AG08395 (cell line): ENCODE data around the gene TMEM212.
"Not testable (repeated sequence)": the region's sequence is repeated elsewhere in the genome, so short reads cannot be mapped to it uniquely, and the experiment has no call there.

ENCODE experiments used
- DNase-seq: peaks from one replicate; pipeline ENCODE4 v3.0.0; 2012; ENCODE audit warnings: mixed read lengths, low spot score

TMEM212 gene

DNA sequence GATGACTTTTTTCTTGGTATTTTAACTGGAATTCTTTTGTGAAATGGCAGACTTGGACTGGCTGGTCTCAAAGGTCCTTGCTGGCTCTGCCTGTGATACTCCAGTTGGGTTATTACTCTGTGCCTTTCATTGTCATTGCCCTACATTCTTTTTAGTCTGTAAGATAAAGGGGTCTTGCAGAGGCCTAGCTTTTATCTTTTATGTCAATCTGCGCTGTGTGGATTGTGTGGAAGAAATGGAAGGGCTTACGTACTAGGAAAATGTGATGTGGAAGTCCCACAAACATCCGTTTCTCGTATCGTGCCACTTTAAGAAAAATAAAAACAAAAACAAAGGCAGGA, 8.7 kb upstream of the TMEM212 start:
- no peak for DNase-seq

DNA sequence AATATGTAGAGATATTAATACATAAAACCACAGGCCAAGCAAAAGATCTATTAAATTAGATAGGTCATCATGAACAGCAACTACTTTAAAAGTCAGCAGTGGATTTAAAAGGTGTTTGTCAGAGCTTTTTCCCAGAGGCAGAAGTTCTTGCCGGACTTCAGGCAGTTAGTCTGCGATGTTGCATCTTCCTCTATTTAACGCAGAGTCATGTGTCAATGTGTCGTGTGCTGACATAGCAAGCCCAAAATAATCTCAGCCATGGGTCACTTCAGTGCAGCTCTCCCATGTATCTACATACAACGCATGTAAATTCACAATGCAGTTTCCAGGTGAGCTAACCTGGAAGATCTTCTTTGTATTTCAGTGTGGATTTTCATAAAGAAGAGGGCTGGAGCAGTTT, 8.0 kb upstream of the TMEM212 start:
- DNase-seq: no peak

DNA sequence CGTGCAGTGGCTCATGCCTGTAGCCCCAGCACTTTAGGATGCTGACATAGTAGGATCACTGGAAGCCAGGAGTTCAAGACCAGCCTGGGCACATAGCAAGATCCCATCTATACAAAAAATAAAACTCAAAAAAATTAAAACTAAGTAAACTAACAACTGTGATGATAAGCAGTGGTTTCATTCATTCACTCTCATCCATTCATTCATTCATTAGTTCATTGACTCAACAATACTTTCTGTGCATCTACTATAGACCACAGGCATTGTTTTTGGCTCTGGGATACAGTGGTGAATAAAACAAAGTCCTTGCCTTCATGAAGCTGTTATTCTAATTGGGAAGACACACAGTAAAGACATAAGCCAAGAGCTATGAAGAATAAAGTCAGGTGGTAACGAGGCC, 7.5 kb upstream of the TMEM212 start:
- DNase-seq: no peak

DNA sequence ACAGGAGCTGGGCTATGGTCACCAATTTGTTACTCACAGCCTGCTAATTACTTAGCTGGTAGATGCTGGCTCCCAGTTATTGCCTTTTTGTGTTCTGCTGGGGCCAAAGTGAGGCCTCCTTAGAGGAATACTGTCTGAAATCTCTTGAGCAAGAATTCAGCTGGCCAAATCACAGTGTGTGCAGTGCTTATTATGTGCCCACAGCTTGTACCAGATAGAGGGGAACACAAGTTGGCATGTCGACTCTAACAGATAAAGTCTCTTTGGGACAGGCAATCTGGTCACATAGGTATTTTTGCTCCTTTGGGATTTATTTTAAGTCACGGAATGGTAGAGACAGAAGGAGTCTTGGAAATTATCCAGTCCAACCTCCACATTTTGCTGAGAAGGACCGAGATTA, 6.3 kb upstream of the TMEM212 start:
- no peak for DNase-seq

DNA sequence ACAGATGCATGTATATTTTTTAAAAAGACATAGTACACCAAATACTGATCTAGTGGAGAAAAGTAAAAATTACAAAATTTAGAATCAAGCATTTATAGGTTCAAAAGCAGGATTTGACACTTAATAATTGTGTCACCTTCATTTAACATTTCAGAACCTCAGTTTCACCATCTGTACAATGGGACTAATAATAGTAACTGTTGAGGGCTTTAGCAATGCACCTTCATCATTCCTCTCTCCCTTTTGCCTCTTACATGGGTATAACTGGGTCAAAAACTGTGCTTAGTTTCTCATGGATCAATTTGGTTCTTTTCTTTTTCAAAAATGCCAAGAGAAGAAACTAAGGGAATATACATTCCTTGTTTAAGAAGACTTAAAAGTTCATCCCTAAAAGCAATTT, 5.5 kb upstream of the TMEM212 start:
- no peak for DNase-seq

DNA sequence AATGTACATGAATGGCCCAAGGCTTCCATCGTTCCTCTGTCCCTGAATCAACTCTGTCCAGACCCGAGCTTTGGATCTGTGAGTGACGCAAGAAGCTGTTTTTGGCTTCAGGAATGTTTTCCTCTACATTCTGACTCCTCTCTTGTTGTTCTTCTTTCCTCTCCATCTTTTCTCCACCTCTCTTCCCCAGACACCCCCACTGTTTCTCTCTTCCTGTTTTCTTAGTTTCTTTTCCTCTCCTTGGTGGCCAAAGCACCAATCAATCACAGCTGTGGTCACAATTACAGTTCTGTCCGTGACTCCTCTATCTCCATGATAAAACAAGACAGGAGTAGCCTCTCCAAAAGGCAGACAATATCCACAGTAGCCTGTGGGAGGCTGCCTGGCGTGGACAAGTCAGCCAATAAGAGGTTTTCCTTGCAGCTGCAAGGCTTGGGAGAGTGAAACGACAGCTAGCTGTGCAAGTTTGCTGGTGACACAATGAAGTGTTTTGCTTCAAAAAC, 4.9 kb upstream of the TMEM212 start:
- DNase-seq: peak; percentile 61

DNA sequence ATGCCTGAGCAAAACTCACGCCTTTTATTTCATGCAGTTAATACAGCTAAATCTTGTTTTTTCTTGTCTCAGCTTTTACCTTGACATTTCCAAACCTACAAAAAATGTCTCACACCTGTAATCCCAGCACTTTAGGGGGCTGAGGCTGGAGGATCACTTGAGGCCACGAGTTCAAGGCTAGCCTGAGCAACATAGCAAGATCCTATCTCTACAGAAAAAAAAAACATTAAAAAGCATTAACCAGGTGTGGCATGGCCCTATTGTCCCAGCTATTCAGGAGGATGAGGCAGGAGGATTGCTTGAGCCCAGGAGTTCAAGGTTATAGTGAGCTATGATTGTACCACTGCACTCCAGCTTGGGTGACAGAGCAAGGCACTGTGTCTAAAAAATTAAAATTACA, 3.9 kb upstream of the TMEM212 start:
- DNase-seq: no peak

DNA sequence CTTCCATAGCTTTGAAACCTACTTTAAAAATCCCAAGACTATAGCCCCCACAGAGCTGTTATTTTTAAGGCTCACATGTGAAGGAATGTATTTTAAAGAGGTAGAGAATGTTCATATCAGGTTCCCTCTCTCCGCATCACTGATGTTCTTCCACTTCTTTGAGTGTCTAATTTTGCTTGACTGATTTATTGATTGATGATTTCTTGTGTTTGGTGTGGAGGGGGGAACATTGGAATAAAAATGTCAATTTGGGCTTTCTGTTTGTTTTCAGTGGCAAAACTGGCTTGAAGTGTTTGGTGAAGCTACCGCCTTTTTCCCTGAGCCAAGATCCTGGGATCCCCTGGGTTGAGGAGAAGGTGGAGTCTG, 2.7 kb upstream of the TMEM212 start:
- no peak for DNase-seq

DNA sequence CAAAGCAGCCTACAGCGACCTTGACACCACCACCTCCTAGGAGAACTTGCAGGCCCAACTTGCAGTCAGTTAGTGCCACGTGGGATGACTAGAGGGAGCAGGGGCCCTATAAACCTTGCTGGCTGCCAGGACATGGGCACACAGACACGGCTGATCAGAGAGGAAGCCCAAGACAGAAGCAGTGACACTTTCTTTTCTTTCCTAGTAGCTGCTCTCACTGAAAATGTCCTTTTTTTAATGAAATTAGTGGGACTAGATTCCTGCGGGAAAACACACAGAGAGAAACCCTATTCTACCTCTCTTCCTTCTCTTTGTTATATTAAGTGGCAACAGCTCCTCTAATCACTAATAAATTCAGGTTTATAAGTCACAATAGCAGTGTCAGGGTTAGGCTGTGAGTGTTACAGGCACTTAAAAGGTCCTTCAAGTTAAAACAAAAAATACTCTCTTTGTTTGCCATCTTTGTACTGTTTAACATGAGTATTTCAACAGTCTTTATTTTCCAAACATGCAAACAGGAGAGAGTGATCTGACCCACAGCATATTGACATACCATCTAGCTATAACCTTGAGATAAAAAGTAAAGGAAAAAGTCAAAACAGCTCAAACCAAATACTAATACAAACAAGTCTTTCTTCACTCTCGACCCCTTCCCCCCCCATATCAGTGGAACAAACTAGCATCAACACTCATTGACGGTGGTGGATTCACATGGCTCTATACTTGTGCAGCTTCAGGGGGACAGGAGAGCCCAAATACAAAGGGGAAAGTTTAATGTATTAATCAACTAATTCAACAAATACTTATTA, 2.1 kb upstream of the TMEM212 start:
- no peak for DNase-seq

DNA sequence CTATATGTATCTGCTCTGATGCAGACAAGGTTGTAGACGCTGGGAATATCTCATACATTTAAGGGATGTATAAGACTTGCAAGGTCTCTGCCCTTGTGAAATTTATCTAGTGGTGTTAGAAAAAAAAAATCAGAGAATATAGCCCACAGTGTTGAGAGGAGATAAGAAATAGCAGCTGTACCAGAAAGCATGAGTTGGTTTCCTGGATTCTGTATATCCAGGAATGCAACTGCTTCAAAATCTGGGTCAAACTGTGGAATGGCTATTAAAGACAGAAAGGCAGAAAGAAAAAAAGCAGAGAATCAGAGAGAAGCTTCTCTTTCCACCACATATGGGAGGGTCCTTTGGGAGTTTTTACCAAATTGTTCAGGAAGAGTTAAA, 1.5 kb upstream of the TMEM212 start:
- DNase-seq: peak; percentile 7

DNA sequence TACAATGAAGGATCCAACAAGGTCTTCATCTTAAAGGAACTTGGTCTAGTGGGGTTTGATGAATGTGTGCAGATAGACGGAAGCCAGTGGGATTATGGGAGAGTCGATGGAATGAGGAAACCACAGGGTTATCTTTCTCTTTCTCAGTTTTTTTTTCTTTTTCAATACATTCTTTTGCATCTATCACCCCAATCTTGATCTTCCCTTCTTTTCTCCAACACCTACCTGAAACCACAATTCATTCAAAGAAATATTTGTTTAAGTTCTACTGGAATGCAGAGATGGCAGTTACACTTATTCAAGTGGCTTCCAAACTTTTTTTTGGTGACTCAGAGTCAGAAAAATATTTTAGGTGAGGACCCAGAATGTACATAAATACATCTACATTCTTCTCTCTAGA, 1.7 kb downstream of the TMEM212 start:
- no peak for DNase-seq

DNA sequence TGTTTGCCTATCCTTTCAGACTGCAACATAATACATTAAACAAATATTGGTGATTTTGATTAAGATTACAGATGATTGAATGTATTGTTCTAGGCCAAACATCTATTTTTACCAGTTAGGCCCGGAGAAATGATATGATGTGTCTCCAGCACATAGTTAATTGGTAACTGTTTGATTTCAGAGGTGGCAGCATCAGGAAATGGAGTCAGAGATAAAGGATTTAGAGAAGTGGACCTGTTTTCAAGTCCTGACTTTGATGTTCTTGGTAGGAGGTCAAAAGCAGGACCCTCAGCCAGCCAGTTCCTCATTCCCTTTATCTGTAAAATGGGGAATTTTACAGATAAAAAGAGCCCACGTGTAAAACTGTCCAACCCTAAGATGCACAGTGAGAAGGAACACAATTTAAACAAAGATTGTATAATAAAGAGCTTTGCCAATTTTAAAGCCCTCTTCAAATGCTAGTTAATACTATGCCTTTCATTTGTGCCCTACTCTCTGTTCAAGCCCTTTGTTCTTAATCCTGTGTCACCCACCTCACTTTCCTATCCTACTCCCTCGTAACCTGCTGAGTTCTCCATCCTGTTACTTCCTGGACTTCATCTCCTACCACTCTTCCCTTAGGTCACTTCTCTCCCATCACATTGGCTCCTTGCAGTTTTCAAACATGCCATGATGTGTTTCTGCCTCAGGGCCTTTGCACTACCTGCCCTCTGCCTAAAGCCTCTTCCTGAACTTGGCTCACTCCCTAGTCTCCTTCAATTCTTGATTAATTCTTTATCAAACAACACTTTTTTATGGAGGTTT, 2.5 kb downstream of the TMEM212 start:
- no peak for DNase-seq

DNA sequence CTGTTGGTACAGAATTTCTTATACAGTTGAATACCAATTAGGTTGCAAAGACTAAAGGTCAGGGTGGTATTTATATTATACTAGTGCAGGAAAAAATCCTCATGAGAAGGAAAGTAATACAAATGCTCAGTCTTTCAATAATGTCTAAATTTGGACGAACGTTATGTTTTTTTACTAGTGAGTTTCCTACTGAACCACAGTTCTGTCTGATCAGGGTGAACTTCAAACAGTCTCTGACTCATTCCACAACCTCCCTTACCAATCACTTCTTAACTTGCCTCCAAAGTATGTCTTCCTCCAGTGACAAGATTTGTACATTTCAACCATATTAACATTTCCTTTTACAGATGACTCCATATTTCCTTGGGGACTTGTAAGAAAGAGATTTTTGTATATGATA, 3.4 kb downstream of the TMEM212 start:
- DNase-seq: peak; percentile 22

DNA sequence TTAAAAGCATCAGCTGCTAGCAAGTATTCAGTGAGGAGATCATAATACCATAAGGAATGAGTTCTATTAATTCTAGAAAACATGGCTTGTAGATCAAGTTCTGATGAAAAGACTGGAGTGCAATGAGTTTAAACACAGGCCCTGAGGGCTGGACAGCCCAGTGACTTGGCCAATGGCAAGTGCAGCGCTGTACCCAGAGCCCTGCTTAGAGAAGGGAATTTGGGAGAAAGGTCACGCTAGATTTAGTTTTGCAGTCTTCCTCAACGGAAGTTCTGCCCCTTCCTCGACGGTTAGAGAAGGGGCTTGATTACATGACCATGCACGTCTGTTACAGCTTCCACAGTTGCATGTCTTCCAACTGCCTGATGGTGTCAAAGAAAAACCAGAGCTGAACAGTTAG, 4.0 kb downstream of the TMEM212 start:
- no peak for DNase-seq

DNA sequence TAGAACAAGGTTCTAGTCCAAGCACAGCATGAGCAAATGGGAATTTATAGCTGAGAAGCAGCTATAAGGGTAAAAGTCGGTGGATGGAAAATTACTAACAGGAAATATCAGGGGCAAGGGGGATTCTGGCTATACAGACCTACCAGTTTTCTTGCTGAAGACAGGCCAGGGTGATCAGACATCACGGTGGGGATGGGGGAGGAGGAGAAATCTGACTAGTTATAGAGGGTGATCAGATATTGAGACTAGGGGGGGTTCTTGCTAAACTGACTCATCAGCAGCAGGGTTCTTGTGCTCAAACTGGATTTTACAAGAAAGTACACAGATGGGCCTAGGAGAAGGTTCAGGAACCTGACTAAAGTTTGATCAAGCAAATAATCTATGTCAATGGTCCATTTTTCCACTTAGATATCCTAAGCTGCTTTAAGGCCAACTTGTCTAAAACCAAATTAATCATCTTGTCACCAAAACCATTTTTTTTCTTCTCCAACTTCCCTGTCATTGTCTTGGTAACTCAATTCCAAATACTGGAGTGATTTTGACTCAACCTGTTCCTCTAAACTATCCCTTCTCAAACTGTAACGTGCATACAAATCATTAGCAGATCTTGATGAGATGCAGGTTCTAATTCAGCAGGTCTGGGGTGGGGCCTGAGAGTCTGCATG, 4.6 kb downstream of the TMEM212 start:
- no peak for DNase-seq

DNA sequence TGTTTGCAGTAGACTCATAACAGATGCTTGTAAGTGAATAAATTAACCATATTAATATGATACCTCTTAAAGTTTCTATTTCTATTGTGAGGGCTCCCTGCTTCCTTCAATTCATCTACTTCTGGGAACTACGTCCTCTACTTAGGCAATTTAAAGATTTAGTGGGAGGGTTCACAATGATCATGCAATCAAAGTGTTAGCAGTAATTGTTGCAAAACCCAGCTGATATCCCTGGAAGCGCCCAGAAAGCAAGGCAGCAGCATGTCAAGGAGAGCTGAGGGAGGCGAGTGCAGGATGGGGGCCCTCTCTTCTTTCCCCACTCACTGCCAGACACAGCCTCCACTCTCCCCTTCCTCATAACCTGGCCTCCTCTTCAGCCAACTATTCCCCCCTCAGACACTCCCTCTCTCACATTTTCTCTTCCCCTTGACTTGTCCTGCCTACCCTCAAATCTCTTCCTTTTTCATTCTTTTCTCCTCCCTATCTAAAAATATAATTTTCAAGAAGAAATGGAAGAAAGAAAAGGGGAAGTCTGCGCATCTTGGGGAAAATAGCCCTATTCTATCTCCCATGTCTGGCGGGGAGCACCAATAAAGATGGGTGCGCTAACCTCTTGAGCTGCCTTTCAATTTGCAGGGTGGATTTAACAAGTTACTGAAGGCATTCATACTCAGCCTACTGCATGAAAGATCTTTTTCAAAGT, 6.6 kb downstream of the TMEM212 start:
- DNase-seq: no peak

DNA sequence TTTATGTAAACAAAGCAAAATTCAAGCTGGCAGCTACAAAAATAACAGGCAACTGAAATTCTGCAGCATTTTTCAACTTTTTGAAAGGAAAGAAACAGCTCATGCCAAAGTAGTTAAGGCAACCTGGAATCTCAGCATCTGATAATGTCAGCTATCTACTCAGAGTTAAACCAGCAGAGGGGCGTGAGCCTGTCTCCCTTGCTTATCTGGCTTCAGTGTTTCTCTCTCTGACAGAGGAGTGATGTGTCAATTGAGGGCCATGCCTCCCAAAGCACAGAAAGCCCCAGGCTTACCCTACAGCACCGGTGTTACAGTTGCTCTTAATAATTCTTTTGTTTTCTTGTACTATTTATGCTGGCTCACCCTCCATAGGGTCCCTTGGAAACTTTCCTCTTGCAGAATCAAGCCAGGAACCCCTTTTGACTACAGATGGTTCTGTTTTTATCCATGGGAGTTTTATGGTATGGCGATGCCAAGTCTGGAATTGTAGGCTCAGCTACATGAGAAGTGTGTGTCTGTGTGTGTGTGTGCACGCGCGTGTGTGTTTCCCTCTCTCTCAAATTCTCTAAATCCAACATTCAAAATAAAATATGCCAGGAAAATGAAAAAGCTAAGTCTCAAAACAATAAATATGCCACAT, 7.3 kb downstream of the TMEM212 start:
- no peak for DNase-seq

DNA sequence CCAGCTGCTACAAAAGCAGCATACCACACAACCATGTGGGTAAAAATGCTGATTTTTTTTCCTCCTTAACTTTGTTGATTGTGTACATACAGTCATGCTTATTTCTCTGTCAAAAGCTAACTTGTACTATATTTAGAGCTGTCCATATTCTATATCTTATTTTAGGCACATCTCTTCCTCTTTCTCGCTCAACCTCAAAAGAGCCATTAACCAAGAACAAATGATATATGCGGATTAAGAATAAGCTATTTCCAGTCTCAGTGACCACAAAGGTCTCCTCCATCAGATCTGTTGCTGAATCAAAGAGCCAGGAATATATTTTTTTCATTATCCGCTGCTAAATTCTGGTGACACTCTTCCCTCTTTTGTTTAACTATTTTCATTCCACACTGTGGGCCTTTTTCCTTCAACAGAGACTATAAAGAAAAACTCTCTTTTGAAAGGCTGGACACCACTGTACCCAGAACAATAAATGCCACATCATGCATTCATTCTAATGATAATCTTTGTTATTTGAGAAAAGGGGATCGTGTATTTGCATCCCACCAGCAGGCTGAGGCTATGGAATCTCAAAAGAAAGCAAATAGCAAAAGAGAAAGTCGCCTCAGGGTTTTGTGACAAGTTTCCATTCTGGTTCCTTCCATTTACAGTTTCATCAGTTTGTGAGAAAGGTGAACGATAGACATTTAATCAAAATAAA, 8.0 kb downstream of the TMEM212 start:
- DNase-seq: no peak

DNA sequence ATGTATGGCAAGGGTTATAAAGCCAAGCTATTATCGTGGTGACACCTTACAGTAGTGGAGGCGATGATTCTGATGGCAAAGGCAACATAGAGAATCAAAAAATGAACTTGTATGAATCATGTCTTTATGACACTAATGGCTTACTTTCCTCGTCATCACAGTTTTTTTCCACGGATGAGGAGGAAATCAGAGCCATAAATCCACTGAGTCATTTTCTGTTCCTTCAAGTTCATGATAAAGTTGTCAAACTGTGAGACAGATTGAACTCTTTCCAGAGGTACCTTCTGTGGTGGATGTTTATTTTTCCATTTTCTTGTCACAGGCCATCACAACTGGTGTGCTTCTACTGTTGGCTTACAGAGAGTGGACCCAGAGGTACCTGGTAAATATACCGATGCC, 8.5 kb downstream of the TMEM212 start:
- DNase-seq: no peak

DNA sequence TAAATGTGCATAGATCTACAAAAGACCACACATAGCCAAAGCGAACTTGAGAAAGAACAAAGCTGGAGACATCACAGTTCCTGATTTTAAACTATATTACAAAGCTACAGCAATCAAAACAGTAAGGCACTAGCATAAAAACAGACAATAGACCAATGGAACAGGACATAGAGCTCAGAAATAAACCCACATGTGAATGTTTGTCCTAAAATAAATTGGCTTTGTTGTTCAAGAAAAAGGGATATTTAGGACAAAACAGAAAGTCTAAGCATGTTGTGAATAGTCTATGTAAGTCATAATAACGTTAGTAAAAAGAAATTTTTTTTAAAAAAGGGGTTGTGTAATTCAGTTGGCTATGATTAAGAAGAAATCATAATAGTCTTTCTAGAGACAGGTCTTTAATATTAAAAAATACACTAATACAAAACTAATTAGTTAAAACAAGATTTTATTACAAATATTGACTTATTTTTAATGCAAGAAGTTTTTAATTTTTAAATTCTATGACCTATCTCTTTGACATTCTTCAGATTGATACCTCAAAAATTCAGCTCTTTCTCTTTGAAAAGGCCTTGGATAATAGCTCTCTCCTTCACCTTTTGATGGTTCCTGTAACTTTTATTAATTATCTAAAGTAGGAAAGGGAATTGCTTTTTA, 11.6 kb downstream of the TMEM212 start:
- DNase-seq: no peak

DNA sequence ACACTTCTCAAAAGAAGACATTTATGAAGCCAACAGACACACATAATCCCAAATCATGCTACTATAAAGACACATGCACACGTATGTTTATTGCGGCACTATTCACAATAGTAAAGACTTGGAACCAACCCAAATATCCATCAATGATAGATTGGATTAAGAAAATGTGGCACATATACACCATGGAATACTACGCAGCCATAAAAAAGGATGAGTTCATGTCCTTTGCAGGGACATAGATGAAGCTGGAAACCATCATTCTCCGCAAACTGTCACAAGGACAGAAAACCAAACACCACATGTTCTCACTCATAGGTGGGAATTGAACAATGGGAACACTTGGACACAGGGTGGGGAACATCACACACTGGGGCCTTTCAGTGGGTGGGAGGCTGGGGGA, 15.6 kb downstream of the TMEM212 start:
- DNase-seq: not testable (repeated sequence)
